Fibroblast of gingiva (primary cell): ENCODE data around the gene FHAD1.

Experiments used
- DNase-seq: peaks from one replicate; pipeline ENCODE4 v3.0.0-alpha.2; 2011; ENCODE audit warnings: low read depth

The FHAD1 gene

DNA sequence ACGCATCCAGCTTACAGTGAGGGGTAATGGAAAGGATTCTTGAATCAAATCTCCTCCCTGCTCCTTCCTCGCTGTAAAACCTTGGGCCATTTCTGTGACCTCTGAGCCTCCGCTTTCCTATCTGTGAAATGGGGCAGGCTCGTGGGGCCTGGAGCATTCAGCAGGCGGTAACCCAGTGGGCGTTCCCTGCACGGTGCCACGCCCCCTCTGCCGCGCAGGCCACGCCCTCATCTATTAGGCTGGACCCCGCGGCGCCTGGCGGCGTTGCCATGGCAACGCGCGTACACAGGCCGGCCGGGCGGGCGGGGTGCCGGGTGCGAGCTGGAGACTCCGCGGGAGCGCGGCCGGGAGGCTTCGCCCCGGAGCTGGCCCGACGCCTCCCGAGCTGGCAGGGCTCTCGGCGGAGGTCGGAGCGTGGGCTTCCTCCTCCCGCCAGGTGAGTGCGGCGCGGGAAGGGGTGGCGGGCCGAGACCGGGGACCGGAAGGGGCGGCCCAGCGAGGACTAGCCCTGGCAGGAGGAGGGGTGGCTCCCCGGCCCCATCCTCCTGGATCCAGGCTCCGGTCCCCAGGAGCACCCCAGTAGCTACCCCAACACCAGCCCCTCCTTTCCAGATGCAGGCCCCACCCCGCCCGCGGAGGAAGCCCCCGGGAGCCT lies at the start of gene FHAD1:
FHAD1 (plus strand) TSS at position 264 of the 655 bp plus-strand sequence. CDS start 4,562 bp downstream, outside the sequence.
- DNase-seq: peak; percentile 36

DNA sequence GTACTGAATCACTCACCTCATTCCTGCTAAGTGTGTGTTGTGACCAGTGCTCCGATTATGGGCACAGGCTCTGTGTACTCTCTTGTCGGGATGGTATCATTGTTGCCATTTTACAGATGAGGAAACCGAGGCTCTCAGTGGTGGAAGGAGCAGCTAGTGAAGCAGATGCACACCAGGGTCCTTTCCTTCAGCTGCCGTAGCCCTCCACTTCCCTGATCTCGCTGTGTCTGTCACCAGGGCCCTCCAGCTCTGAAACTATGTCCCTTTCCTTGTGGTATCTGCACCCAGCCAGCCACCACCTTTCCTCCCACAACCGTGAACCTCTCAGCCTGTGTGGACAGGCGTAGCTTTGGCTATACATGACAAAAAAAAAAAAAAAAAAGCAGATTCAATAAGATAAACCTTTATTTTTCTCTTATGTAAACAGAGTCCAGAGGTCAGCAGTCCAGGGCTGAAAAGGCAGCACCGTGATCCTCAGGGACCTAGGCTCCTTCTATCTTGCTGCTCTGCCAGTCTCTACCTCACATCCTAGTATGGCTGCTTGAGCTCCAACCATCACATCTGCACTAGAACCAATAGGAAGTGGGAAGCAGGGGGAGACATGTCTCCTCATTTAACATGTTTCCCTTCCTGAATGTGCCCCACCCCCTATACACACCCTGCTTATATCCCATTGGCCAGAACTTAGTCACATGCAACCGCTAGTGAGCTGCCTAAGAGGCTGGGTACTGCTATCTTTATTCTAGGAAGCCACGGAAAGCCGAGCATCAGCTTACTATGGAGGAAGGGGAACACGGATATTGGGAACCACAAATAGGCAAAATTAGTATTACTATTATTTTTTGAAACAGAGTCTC lies 49.2 kb upstream of the FHAD1 start:
- DNase-seq: no peak

DNA sequence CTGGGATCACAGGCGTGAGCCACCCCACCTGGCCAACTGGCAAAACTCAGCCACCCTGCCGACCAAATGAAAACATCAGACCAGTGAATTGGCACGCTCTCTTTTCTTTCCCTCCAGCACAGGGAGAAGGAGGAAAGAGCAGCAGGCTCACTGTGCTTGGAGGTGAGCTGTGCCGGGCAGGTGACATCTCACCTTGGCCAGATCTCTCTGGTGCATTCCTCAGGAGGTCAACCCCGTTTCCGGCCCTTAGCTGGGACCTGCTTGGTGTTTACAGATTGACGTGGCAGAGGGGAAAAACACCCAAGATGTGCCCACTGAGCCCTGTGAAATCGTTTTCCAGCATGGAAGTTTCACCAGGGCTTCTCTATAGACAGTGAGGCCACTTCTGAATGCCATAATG lies 48.3 kb upstream of the FHAD1 start:
- no peak for DNase-seq

DNA sequence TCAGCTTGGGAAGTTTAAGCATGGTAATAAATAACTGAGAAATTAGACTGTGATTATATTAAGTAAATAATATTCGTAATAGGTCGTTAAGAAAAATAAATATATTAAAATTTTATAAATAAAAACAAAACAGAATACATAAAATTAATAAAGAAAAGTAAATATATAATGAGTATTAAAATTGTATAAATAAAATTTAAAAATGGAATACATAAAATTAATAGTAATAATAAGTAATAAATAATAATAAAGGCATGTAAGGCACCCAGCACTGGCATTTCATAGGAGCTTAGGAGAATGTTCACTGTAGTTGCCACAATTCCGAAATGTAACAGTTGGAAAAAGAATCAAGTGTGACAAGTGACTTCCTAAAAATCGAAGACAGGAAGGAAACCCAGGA lies 45.8 kb upstream of the FHAD1 start:
- DNase-seq: no peak

DNA sequence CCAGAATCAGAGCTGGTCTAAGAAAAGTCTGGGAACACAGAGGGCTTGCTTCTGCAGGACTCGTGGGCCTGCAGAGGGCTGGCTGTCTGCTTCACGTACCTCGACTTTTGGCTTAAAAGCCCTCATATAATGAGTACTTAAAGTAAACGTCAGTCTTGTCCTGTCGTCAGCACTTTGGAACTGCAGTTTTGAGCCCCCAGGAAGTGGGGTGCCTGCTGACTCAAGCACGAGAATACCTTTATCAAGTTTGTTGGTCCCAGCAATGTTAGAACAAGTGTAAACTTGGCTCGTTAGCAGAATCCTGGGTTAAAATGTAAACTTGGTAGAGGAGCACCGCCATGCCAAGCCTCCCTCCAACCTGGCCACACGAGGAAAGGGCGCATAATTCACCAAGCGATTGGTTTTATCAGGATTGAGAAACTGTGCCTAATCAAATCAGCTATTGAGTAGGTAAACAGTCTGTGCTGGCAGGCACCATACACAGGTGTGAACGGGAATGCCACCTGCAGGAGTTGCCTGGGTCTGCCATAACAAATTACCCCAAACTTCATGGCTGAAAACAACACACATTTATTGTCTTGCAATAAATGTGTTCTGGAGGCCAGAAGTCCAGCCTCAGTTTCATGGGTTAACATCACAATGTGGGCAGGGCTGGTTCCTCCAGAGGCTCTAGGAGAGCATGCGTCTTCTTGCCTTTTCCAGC lies 45.0 kb upstream of the FHAD1 start:
- no peak for DNase-seq

DNA sequence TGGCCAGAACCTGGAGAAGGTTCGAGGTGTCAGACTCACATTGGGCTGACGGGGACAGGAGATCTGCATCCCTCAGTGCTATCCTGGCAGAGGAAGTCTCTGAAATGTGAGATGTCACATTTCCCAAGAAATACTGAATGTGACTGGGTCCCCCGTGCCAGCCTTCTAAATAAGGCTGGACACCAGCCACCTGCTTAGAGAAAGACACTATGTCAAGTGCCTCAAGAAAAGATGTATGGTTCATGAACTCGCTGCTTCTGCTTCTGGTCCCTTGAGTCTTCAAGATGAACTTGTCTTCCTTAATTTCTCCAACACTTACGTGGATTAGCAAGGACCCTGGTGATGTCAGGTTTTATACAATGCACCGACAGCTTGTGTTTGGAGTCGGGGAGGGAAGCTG lies 42.1 kb upstream of the FHAD1 start:
- DNase-seq: no peak

DNA sequence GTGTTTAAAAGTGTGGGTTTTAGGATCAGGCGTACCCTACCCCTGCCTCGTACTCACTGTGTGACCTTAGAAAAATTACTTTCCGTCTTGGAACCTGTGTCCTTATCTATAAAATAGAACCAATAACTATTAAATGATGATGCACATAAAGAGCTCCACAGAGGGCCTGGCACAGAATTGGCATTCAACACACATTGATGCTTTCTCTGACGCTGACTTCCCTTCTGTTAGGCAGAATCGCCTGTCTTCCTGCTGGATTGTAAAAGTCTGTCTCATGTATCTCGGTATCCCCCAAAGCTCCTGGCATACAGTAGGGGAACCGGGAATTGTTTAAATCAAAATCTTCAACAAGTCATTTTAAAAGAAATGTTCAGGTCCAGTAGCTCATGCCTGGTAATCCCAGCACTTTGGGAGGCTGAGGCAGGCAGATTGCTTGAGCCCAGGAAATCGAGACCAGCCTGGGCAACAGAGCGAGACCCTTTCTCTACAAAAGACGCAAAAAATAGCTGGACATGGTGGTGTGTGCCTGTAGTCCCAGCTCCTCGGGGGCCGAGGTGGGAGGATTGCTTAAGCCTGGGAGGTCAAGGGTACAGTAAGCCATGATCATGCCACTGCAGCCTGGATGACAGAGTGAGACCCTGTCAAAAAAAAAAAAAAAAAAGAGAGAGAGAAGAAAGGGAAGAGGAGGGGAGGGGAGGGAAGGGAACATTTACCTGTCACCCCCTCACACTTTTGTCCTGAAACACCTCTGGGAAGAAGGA lies 41.3 kb upstream of the FHAD1 start:
- DNase-seq: no peak

DNA sequence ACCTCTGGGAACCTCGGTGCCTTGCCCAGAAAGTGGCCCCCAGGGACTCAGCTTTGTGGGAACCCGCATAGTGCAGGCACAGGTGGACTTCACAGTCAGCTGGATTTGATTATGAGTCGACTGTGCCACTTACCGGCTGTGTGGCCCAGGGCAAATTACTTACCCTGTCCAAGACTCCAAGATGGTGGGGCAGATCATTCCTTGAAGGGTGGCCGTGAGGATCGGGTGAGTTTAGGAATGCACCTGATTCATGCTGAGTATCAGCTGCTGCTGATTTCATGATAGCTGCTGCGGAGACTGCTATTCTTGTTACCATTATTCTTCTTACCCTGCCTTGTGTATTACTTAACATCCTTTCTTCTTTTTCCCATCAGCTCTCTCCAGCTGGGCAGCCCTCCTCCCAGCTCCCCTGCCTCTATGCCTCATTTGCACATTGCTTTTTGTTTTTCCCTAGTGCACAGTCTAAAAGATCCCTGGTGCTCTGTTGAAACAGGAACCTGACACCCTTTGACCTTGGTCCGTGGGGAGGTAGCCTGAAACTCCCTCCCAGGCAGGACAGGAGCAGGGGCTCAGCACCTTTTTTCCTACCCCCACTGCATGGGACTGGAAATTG lies 40.5 kb upstream of the FHAD1 start:
- DNase-seq: no peak

DNA sequence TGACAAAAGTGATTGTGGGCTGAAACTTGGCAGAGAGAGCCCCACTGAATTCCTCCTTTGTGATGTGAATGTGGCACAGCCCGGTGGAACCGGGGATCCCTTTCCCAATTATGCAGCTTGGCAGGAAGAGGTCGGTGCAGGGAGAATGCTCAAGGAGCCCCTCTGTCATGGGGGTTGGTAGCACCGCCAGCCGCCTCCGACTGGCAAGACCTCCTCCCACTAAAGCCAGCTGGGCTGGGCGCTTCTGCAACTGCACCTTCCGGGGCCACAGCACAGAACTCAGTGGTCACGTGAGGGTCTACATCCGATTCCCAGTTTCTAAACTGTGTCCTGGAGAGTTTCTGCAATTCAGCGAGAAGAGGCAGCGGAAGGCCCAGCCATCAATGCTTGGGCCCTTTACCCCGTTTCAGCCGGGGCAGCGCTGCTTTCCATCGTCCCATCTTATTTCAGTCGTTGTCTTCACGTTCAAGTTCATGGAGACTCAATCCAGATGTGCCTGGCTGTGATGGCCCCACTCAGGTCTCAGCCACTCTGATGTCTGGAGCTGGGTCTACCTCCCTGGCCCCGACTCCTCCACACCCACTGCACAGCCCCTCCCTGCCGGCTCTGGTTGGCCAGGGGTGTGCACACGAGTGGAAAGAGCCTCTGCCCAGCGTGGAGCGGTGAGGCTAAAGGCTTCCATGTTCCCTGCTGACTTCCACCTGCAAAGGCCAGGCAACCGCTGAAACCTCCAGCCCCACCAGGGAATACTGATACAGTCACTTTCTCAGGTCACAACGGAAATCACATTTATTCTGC lies 39.8 kb upstream of the FHAD1 start:
- DNase-seq: no peak

DNA sequence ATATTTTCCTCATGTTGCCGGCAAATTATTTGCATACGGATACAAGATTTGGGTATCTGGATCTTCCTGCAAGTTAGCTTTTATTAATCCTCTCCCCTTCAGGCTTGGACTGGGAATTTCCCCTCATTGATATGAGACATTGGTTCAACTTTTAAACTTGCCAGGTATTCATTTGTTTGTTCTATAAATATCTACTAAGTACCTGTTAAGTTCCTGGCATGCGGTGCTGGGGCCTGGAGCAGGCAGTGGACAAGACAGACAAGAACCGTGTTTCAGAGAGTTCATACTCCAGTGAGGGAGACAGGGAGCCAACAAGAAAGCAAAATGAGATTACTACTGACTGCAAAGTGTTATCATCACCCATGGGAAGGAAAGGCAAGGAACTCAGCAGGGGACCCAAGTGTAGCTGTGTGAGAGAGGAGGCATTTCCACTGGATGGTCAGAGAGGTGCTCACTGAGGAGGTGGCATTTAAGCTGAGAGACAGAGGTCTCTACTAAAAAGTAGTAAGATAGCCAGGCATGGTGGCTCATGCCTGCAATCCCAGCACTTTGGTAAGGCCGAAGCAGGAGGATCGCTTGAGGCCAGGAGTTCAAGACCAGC lies 39.1 kb upstream of the FHAD1 start:
- DNase-seq: no peak

DNA sequence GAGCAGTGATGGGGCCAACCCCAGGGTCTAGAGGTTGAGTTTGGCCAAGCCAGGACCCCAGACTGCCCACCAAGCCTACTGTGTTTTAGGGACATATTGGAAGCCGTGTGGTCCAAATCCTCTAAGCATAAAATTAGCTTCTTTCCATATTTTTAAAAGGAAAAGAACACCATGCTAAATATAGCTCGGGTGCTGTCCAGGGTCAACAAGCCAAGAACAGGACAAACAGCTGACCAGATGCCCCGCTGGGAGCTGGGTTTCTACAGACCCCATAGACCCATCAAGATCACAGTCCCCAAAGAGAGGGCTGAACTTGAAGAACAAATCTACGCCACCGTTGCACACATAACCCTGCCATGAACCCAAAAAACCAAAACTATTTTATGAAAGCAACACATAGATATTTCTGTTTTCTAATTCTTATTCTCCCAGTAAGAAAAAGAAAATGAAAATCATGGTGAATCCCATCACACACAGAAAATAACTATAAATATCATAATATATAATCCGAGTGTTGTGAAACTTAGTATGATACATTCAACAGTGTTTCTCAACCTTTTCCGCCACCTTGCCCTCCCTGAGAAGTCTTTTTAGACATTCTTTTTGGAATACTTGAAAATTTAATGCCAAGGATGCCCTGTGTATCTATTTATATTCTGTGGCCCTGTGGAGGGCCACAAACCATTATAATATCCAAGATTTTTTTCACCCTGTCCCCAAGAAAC lies 36.2 kb upstream of the FHAD1 start:
- DNase-seq: no peak

DNA sequence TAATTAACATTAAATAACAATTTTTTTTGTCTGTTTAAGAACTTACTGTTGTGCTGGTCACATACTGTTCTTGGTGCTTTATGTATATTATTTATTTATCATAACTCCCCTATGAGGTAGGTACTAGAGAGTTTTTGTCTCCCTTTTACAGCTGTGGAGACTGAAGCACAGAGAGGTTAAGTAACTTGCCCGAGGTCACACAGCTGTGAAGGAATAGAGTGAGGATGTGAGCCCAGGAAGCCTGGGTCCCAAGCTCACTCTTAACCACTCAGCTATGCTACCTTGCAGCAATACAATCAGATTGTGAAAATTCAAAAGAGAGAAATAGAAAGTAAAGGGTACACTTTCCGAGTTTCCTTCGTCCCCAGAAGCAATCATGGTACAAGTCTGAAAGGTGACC lies 35.6 kb upstream of the FHAD1 start:
- no peak for DNase-seq

DNA sequence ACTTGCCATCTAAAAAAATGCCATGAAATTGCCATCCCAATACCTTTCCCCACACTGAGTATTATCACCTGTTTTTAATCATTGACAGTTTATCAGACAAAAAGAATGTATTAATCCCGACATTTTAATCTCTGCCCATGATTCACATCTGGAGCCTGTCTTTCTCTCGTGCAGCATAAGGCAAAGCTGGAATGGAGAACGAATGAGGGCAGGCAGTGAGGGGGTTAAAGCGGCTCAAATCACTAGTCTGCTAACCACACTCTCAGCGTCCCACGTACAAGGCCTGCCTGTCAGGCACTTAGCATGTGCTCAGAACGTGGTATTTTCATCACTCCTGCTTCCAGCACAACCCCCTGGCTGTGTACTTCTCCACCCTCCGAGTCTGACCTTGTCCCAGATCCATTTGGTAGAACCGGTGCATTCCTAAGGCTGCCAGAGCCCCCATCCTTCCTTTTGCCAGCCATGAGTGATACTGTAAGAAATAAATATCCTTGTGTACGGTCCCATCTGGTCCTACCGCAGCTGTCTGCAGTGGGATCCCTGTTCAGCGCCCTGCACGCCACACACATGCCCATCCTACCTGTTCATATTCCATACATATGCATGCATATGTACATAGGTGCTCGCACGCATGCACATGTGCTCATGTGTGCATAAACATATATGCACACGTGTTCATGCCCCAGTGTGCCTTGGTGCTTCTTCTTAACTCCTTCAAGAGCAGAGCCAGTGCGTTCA lies 34.6 kb upstream of the FHAD1 start:
- DNase-seq: no peak

DNA sequence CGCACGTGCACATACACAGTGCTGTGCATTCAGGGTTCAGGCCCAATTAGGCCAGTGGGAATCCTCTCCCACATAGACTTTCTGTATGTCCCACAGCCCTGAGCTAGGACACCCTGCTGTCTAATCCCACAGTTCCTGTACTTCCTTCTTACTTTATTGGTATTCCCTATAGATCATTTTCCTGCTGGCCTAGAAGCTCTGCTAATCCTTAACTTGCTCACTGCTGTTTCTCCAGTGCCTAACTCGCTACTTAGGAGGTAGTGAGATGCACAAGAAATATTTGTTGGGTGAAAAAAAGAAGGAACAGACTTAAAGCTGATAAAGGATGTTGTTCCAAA lies 34.1 kb upstream of the FHAD1 start:
- DNase-seq: no peak

DNA sequence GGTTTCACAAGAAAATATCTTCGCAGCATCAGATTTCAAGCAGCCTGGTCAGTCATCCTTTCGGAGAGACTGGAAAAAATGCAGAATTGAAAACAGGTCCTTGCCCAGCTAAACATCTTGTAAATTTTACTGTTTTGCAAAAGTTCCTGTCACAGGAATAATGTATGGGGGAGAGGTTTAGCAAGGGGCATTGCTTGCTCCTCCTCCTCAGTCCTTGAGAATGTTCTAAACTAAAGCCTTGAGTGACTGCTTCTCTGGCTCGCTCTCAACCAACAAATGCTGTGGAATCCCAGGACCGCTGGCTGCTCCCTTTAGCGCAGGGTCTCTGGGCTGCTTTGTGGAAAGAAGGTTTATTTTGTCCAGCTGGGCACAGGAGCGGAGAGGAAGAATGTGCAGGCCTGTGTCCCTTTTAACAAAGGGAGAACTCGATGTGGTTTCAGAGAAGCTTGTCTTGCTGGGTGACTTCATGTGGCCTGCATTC lies 33.6 kb upstream of the FHAD1 start:
- DNase-seq: peak; percentile 66

DNA sequence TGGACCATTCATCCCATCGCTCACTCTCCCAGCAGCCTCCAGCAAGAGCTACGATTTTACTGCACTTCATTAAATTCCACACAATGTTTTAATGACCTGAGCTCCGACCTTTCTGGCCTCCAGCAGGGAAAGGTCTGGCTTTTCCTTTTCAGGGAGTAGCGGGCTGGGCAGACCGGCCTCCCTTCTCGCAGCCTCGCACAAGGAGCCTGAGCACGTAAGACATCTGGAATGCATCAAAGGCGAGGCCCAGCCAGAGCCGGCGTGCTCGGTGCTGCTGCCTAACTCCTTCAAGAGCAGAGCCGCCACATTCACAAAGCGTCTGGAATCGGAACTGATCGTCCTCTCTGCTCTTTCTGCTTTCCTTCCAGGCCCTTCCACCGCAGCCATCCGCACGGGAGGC lies 32.5 kb upstream of the FHAD1 start:
- peak; percentile 35 for DNase-seq

DNA sequence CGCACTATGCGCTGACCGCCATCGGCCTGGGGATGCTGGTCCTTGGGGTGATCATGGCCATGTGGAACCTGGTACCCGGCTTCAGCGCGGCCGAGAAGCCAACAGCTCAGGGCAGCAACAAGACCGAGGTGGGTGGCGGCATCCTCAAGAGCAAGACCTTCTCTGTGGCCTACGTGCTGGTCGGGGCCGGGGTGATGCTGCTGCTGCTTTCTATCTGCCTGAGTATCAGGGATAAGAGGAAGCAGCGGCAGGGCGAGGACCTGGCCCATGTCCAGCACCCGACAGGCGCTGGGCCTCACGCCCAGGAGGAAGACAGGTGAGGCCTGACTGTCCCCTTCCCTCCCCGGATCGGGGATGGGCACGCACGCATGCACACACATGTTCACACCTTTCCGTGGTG lies 31.9 kb upstream of the FHAD1 start:
- no peak for DNase-seq

DNA sequence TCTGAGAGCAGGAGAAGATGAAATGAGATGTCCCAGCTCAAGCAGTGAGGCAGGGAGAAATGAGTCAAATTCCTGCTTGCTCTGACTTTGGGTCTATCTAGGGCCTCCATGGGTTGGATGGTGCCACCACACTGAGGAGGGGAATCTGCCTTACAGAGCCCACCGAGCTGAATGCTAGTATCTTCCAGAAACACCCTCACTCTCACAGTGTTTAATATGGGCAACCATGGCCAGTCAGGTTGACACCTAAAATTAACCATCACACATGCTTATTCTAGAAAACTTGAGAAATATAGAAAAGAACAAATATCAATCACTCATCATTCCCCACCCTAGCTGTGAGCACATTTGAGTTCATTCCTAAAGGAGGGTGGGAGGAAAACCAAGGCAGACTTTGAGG lies 29.4 kb upstream of the FHAD1 start:
- no peak for DNase-seq
